HG03558 (cell line): ENCODE results near the gene ACSS1.

Experiments used
- ATAC-seq: cut with Tn5 transposase; IDR thresholded peaks from one replicate; pipeline ENCODE4 v1.9.1; 2021; ENCODE audit warnings: moderate number of reproducible peaks; ENCODE audit not compliant: unreplicated experiment; ENCODE audit errors: extremely low read depth

The ACSS1 gene

GRCh38 chr20:25081065-25081729, 23.3 kb upstream of the ACSS1 start:
- ATAC-seq, result no peak

- ATAC-seq, result no peak
These were observed 21.2 kb upstream of the ACSS1 start for GRCh38 chr20:25079171-25079570.

- ATAC-seq, result no peak
These were observed 20.7 kb upstream of the ACSS1 start for GRCh38 chr20:25078662-25079061.

- no peak for ATAC-seq
These were observed 19.8 kb upstream of the ACSS1 start for GRCh38 chr20:25077610-25078169.

GRCh38 chr20:25076731-25077609, 19.0 kb upstream of the ACSS1 start:
- no peak for ATAC-seq

- no peak for ATAC-seq
These were observed 18.3 kb upstream of the ACSS1 start for GRCh38 chr20:25076201-25076600.

GRCh38 chr20:25073544-25073943, 15.6 kb upstream of the ACSS1 start:
- ATAC-seq, result no peak

- no peak for ATAC-seq
These were observed 14.4 kb upstream of the ACSS1 start for GRCh38 chr20:25072226-25072811.

GRCh38 chr20:25071734-25072133, 13.8 kb upstream of the ACSS1 start:
- ATAC-seq, result no peak

GRCh38 chr20:25070821-25071473, 13.0 kb upstream of the ACSS1 start:
- ATAC-seq, result no peak

GRCh38 chr20:25067102-25067987, 9.4 kb upstream of the ACSS1 start:
- ATAC-seq, result no peak

- no peak for ATAC-seq
These were observed 8.4 kb upstream of the ACSS1 start for GRCh38 chr20:25066386-25066785.

- ATAC-seq, result no peak
These were observed 7.8 kb upstream of the ACSS1 start for GRCh38 chr20:25065625-25066338.

- no peak for ATAC-seq
These were observed 7.2 kb upstream of the ACSS1 start for GRCh38 chr20:25065072-25065624.

GRCh38 chr20:25064561-25065071, 6.7 kb upstream of the ACSS1 start:
- no peak for ATAC-seq

GRCh38 chr20:25063981-25064380, 6.0 kb upstream of the ACSS1 start:
- no peak for ATAC-seq

GRCh38 chr20:25063546-25063945, 5.6 kb upstream of the ACSS1 start:
- ATAC-seq, result no peak

- ATAC-seq, result no peak
These were observed 4.9 kb upstream of the ACSS1 start for GRCh38 chr20:25062841-25063240.
